Measurements from ENCODE around the gene MATN4.
A peak's percentile ranks its signal among the peaks of the same experiment; 100 is the strongest.

MATN4 gene

DNA sequence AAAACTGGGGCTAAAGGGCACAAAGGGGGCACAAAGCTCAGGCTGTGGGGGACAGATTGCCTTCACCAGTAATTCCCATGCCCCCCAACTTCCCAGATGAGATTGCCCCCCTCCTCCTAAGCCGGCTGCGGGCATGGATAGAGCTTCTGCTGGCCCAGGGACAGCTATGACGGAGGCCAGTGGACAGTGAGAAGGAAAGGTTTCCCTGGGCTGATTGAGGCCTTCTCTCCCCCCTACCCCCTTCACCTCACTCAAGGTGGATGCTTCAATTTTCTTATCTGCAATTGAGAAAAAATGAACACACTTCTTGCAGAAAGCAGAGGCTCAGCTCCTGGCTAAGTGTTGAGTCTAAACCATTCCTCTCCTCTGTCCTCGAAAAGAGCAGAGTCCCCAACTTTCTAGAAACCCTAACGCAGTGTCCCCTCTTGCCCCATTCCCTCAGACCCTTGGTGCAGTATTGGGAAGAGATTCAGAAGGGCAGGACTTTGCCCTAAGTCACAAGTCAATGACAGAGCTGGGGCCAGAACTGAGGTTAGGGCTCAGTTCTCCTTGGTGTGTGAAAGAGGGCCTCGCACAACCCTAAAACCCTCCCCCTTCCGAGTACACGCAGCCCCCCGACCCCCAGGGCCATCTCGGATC lies 39.3 kb upstream of the MATN4 start:
- no peaks in the 10 kb centered on the region for H3K9me3 ChIP-seq (ENCODE audit: control insufficient read depth, low read length)
- no peaks in the 10 kb centered on the region for H3K36me3 ChIP-seq (ENCODE audit: control insufficient read depth, insufficient read depth, low read length)
- H3K27ac ChIP-seq (ENCODE audit: insufficient read depth, low read length, poor library complexity, severe bottlenecking), result peak overlapping the region; percentile 36
- no peaks in the 10 kb centered on the region for H3K27me3 ChIP-seq (replicated peaks; ENCODE audit: control insufficient read depth, insufficient read depth, low read length, poor library complexity, severe bottlenecking)
- peak overlapping the region; percentile 76 for H3K4me3 ChIP-seq (ENCODE audit: insufficient read depth, low read depth, low read length, poor library complexity, severe bottlenecking)
- DNase-seq, result no peak
- peaks cover 14% of the 10 kb centered on the region for H3K4me1 ChIP-seq (ENCODE audit: control insufficient read depth, insufficient read depth, low read length, poor library complexity, severe bottlenecking)

- DNase-seq, result no peak
- Histone ChIP-seq H3K36me3 (ENCODE audit: control insufficient read depth, insufficient read depth, low read length) (no peaks in the 10 kb centered on the region), H3K27ac (ENCODE audit: insufficient read depth, low read length, poor library complexity, severe bottlenecking) (no peak overlapping the region), H3K4me1 (ENCODE audit: control insufficient read depth, insufficient read depth, low read length, poor library complexity, severe bottlenecking) (peaks cover 14% of the 10 kb centered on the region), H3K9me3 (ENCODE audit: control insufficient read depth, low read length) (no peaks in the 10 kb centered on the region), H3K27me3 (replicated peaks; ENCODE audit: control insufficient read depth, insufficient read depth, low read length, poor library complexity, severe bottlenecking) (no peaks in the 10 kb centered on the region), H3K4me3 (ENCODE audit: insufficient read depth, low read depth, low read length, poor library complexity, severe bottlenecking) (no peak overlapping the region)
These were observed 38.8 kb upstream of the MATN4 start for GRCh38 chr20:45346851-45347250.

- Histone ChIP-seq H3K4me1 (ENCODE audit: control insufficient read depth, insufficient read depth, low read length, poor library complexity, severe bottlenecking) (peaks cover 14% of the 10 kb centered on the region), H3K27me3 (replicated peaks; ENCODE audit: control insufficient read depth, insufficient read depth, low read length, poor library complexity, severe bottlenecking) (no peaks in the 10 kb centered on the region), H3K9me3 (ENCODE audit: control insufficient read depth, low read length) (no peaks in the 10 kb centered on the region), H3K36me3 (ENCODE audit: control insufficient read depth, insufficient read depth, low read length) (no peaks in the 10 kb centered on the region), H3K4me3 (ENCODE audit: insufficient read depth, low read depth, low read length, poor library complexity, severe bottlenecking) (no peak overlapping the region), H3K27ac (ENCODE audit: insufficient read depth, low read length, poor library complexity, severe bottlenecking) (no peak overlapping the region)
- DNase-seq, result no peak
These were observed 38.2 kb upstream of the MATN4 start for GRCh38 chr20:45346291-45346718.

GRCh38 chr20:45345104-45345936 lies 37.2 kb upstream of the MATN4 start:
- no peaks in the 10 kb centered on the region for H3K36me3 ChIP-seq (ENCODE audit: control insufficient read depth, insufficient read depth, low read length)
- H3K4me3 ChIP-seq (ENCODE audit: insufficient read depth, low read depth, low read length, poor library complexity, severe bottlenecking), result no peak overlapping the region
- H3K27ac ChIP-seq (ENCODE audit: insufficient read depth, low read length, poor library complexity, severe bottlenecking), result no peak overlapping the region
- H3K27me3 ChIP-seq (replicated peaks; ENCODE audit: control insufficient read depth, insufficient read depth, low read length, poor library complexity, severe bottlenecking), result no peaks in the 10 kb centered on the region
- no peak for DNase-seq
- H3K4me1 ChIP-seq (ENCODE audit: control insufficient read depth, insufficient read depth, low read length, poor library complexity, severe bottlenecking), result peaks cover 14% of the 10 kb centered on the region
- H3K9me3 ChIP-seq (ENCODE audit: control insufficient read depth, low read length), result no peaks in the 10 kb centered on the region

DNA sequence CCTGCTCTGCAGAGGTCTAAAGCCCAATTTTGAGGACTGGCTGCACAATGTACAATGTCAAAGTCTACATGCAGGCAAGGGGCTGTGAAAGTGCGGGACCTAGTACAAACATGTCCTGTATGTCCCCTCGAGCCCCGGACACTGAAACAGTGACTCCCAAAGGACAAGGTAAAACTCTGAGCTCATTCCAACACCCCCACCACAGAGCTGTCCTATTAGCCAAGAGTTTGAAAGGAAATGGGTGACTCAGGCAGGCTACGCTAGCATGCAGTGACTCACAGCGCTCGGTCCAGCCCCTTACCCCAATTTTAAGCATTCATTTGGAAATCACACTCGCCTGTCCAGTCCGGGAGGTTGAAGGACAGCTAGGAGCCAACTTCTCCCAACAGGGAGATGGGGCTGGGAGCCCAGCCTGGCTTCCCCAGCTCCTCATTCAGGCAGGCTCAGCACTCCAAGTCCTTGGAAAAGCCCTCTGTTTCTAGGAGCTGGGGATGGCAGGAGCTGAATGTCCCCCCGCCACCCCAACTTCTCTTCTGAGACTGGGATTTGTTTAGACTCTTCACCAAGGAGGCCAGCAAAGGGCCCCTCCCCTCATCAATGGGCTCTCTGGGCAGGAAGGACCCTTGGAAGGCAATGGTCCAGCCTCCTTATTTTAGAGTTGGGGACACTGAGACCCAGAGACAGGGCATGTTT lies 36.2 kb upstream of the MATN4 start:
- no peak overlapping the region for H3K27ac ChIP-seq (ENCODE audit: insufficient read depth, low read length, poor library complexity, severe bottlenecking)
- no peak overlapping the region for H3K4me3 ChIP-seq (ENCODE audit: insufficient read depth, low read depth, low read length, poor library complexity, severe bottlenecking)
- no peaks in the 10 kb centered on the region for H3K36me3 ChIP-seq (ENCODE audit: control insufficient read depth, insufficient read depth, low read length)
- H3K27me3 ChIP-seq (replicated peaks; ENCODE audit: control insufficient read depth, insufficient read depth, low read length, poor library complexity, severe bottlenecking), result no peaks in the 10 kb centered on the region
- no peak for DNase-seq
- H3K9me3 ChIP-seq (ENCODE audit: control insufficient read depth, low read length), result no peaks in the 10 kb centered on the region
- peaks cover 14% of the 10 kb centered on the region for H3K4me1 ChIP-seq (ENCODE audit: control insufficient read depth, insufficient read depth, low read length, poor library complexity, severe bottlenecking)

DNA sequence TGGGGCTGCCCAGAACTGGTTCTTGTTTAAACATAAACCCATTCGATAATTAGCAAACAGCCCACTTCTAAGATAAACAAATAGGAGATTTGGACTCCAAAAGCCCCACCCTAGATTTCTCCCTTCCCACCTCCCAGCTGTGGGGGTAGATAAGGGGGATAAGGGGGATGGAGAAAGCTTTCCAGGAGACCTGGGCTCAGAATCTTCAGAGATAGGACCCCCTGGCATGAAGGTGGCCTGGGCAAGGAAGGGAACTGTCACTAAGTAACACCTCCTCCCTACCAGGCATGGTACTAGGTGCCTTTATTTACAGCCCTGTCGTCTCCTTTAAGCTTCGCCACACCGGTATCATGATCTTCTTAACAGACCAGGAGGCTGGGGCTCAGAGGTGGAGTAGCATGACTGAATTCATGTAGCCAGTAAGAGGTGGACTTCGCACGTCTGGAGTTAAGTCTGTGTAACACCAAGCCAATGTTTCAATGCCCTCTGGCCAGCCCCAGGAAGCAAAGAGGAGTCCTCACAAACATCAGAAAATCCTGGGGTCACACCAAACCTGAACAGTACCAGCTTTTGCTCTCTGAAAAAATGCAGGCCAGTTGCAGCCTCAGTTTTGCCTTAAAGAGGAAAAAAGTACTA lies 35.6 kb upstream of the MATN4 start:
- no peak for DNase-seq
- Histone ChIP-seq H3K4me3 (ENCODE audit: insufficient read depth, low read depth, low read length, poor library complexity, severe bottlenecking) (no peak overlapping the region), H3K4me1 (ENCODE audit: control insufficient read depth, insufficient read depth, low read length, poor library complexity, severe bottlenecking) (peaks cover 14% of the 10 kb centered on the region), H3K27ac (ENCODE audit: insufficient read depth, low read length, poor library complexity, severe bottlenecking) (no peak overlapping the region), H3K36me3 (ENCODE audit: control insufficient read depth, insufficient read depth, low read length) (no peaks in the 10 kb centered on the region), H3K27me3 (replicated peaks; ENCODE audit: control insufficient read depth, insufficient read depth, low read length, poor library complexity, severe bottlenecking) (no peaks in the 10 kb centered on the region), H3K9me3 (ENCODE audit: control insufficient read depth, low read length) (no peaks in the 10 kb centered on the region)

- H3K27ac ChIP-seq (ENCODE audit: insufficient read depth, low read length, poor library complexity, severe bottlenecking), result no peak overlapping the region
- no peak for DNase-seq
- no peaks in the 10 kb centered on the region for H3K9me3 ChIP-seq (ENCODE audit: control insufficient read depth, low read length)
- peaks cover 14% of the 10 kb centered on the region for H3K4me1 ChIP-seq (ENCODE audit: control insufficient read depth, insufficient read depth, low read length, poor library complexity, severe bottlenecking)
- no peaks in the 10 kb centered on the region for H3K27me3 ChIP-seq (replicated peaks; ENCODE audit: control insufficient read depth, insufficient read depth, low read length, poor library complexity, severe bottlenecking)
- no peaks in the 10 kb centered on the region for H3K36me3 ChIP-seq (ENCODE audit: control insufficient read depth, insufficient read depth, low read length)
- H3K4me3 ChIP-seq (ENCODE audit: insufficient read depth, low read depth, low read length, poor library complexity, severe bottlenecking), result no peak overlapping the region
These were observed 34.9 kb upstream of the MATN4 start for GRCh38 chr20:45342855-45343531.

DNA sequence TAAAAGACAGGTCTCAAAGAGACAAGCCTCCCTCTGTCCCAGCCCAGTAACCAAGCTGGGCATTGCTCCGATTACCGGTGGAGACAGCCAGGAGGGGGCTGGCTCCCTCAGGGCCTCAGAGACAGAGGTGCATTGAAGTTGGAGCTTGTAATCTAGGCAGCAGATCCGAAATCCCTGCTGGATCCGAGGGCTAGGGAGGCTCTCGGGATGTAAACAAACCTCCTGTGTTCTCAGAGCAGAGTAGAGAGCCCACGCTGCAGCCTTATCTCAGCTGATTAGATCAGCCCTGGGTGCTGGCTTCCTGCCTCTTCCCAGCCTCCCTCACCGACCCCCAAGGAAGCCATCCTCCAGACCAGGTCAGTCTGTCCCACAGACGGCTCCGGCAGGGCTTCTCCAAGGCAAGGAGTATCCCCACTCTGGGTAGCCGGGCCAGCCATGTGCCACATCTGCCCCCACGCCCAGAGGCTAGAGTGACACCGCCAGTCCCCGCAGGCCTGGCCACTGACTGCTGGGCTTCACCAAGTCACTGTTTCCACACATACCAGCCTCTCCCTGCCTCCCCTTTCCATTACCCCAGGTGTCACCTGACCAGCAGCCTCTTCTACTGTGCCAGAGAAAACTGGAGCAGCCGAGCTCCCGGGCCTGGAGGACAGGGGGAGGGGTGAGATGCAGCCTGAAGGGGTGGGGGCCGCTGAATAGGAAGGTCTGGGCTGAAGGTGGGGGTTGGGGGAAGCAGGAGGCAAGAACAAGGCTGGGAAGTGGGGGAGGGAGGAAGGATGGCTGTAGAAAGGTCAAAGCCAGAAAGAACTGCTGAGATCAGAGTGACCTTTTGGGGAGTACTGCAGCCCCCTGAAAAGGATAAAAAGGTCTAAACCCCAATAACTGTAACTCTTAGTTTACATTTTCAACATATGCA lies 34.1 kb upstream of the MATN4 start:
- no peaks in the 10 kb centered on the region for H3K36me3 ChIP-seq (ENCODE audit: control insufficient read depth, insufficient read depth, low read length)
- H3K4me1 ChIP-seq (ENCODE audit: control insufficient read depth, insufficient read depth, low read length, poor library complexity, severe bottlenecking), result peaks cover 7% of the 10 kb centered on the region
- no peaks in the 10 kb centered on the region for H3K9me3 ChIP-seq (ENCODE audit: control insufficient read depth, low read length)
- H3K27ac ChIP-seq (ENCODE audit: insufficient read depth, low read length, poor library complexity, severe bottlenecking), result no peak overlapping the region
- DNase-seq, result no peak
- no peaks in the 10 kb centered on the region for H3K27me3 ChIP-seq (replicated peaks; ENCODE audit: control insufficient read depth, insufficient read depth, low read length, poor library complexity, severe bottlenecking)
- H3K4me3 ChIP-seq (ENCODE audit: insufficient read depth, low read depth, low read length, poor library complexity, severe bottlenecking), result no peak overlapping the region

DNA sequence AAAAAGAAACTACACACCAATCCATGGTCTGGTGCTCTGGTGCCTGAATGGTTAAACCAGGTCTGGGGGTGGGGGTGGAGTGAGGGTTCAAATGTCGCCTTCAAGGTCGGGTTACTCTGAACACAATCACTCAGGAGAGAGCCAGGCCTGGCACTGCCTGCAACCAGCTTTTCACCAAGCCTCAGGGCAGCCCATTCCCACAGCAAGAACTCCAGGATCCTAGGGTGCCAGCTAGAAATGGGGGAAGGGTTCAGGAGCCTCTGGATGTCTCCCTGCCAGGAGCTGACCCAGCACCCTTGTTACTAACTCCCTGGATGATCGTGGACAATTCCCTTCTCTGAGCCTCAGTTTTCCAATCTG lies 33.5 kb upstream of the MATN4 start:
- DNase-seq, result no peak
- no peak overlapping the region for H3K27ac ChIP-seq (ENCODE audit: insufficient read depth, low read length, poor library complexity, severe bottlenecking)
- no peaks in the 10 kb centered on the region for H3K27me3 ChIP-seq (replicated peaks; ENCODE audit: control insufficient read depth, insufficient read depth, low read length, poor library complexity, severe bottlenecking)
- H3K4me3 ChIP-seq (ENCODE audit: insufficient read depth, low read depth, low read length, poor library complexity, severe bottlenecking), result no peak overlapping the region
- H3K9me3 ChIP-seq (ENCODE audit: control insufficient read depth, low read length), result no peaks in the 10 kb centered on the region
- H3K36me3 ChIP-seq (ENCODE audit: control insufficient read depth, insufficient read depth, low read length), result no peaks in the 10 kb centered on the region
- H3K4me1 ChIP-seq (ENCODE audit: control insufficient read depth, insufficient read depth, low read length, poor library complexity, severe bottlenecking), result peaks cover 6% of the 10 kb centered on the region
